PC-9 (cell line): ENCODE data around the gene LASP1. TPM values are rescaled to one million over a fixed set of nuclear protein-coding genes. Genes with fewer than 3 reads are reported as not detected.
A peak's percentile ranks its signal among the peaks of the same experiment; 100 is the strongest.
"Not testable (repeated sequence)": the region's sequence is repeated elsewhere in the genome, so short reads cannot be mapped to it uniquely, and the experiment has no call there.

ENCODE experiments used
- BruUV-seq: library from RNA; stranded (reverse); fragments of 400-500 nt; replicated peaks from 2 replicates; lab custom pipeline; 2021; lab: Mats Ljungman, UMichigan
- CTCF ChIA-PET: fragments of 300-600 bp; sonication (Branson Sonifier 250); formaldehyde crosslinking; loops from one replicate; lab custom pipeline; 2022; ENCODE audit warnings: antibody characterized with exemption; lab: Charles Lee
- POLR2A ChIA-PET: fragments of 300-600 bp; sonication (Branson Sonifier 250); formaldehyde crosslinking; loops from one replicate; lab custom pipeline; 2022; ENCODE audit warnings: antibody characterized with exemption; ENCODE audit not compliant: unreplicated experiment; lab: Charles Lee
- DNase-seq, 2 experiments: peaks; one replicate each; pipeline versions ENCODE4 v3.0.0 to v3.0.0-alpha.2; 2015 to 2022; ENCODE audit warnings: mixed read lengths in 1 of 2
- H2AFZ ChIP-seq: fragments of 200-600 bp; sonication (generic); 2 replicates; pipeline ENCODE4 v1.8.1; 2017; ENCODE audit warnings: antibody characterized with exemption
- H3F3A ChIP-seq: fragments of 200-600 bp; sonication (generic); 2 replicates; pipeline ENCODE4 v1.8.1; 2017; ENCODE audit warnings: antibody characterized with exemption, mild to moderate bottlenecking, low read depth; ENCODE audit not compliant: insufficient read depth
- H3K27ac ChIP-seq: fragments of 200-600 bp; sonication (generic); 2 replicates; pipeline ENCODE4 v1.6.1; 2016; ENCODE audit warnings: mixed run types
- H3K27me3 ChIP-seq: fragments of 200-600 bp; sonication (generic); 2 replicates; pipeline ENCODE4 v1.6.1; 2016; ENCODE audit warnings: low read depth, mixed run types; ENCODE audit not compliant: insufficient read depth
- H3K36me3 ChIP-seq: fragments of 200-600 bp; sonication (generic); 2 replicates; pipeline ENCODE4 v1.6.1; 2016; ENCODE audit warnings: low read depth, mixed run types
- H3K4me1 ChIP-seq: fragments of 200-600 bp; sonication (generic); replicated peaks from 2 replicates; pipeline ENCODE4 v1.6.1; 2016; ENCODE audit warnings: mixed run types; ENCODE audit not compliant: insufficient read depth
- H3K4me2 ChIP-seq: fragments of 200-600 bp; sonication (generic); 2 replicates; pipeline ENCODE4 v1.6.1; 2017; ENCODE audit warnings: mixed run types
- H3K4me3 ChIP-seq: fragments of 200-600 bp; sonication (generic); 2 replicates; pipeline ENCODE4 v1.6.1; 2016; ENCODE audit warnings: mixed run types
- H3K79me2 ChIP-seq: fragments of 200-600 bp; sonication (generic); 2 replicates; pipeline ENCODE4 v1.6.1; 2017; ENCODE audit warnings: low read depth, mixed run types
- H3K9me2 ChIP-seq: fragments of 200-600 bp; sonication (generic); 2 replicates; pipeline ENCODE4 v1.8.1; 2017; ENCODE audit warnings: mild to moderate bottlenecking; ENCODE audit not compliant: insufficient read depth
- H3K9me3 ChIP-seq: fragments of 200-600 bp; sonication (generic); 2 replicates; pipeline ENCODE4 v1.8.1; 2016; ENCODE audit warnings: low read depth; ENCODE audit not compliant: insufficient read depth
- H4K20me1 ChIP-seq: fragments of 200-600 bp; sonication (generic); 2 replicates; pipeline ENCODE4 v1.8.1; 2017; ENCODE audit not compliant: insufficient read depth
- CTCF ChIP-seq: fragments of 200-600 bp; sonication (generic); conservative IDR thresholded peaks from 2 replicates; pipeline ENCODE4 v1.6.1; 2017; ENCODE audit warnings: mixed run types, antibody characterized with exemption, mild to moderate bottlenecking, moderate library complexity
- EZH2 ChIP-seq: fragments of 200-600 bp; sonication (generic); IDR thresholded peaks from 2 replicates; pipeline ENCODE4 v1.8.0; 2017; ENCODE audit warnings: antibody characterized with exemption, low read depth
- intact Hi-C: fragments of 100-400 bp; cut with micrococcal nuclease; formaldehyde crosslinking; loops from one replicate; pipeline ENCODE4 v1.10.0; 2022; ENCODE audit not compliant: unreplicated experiment
- total RNA-seq: library from RNA; stranded (reverse); gene quantifications from 2 replicates; pipeline ENCODE4 v1.2.3, GENCODE V29; 2021

Gene LASP1
- total RNA-seq, 1 experiment from 2014 or later = 309 TPM

- BruUV-seq = TSS peak; percentile 51
- peaks cover 53% of the 10 kb centered on the region for H3K79me2 ChIP-seq
- POLR2A ChIA-PET = interaction anchor here (0.7 to 1.6 kb wide), 2 partner anchors 15 to 27 kb away, joined by 3 to 7 read pairs; no protein-coding TSS in a partner anchor
- intact Hi-C loops = loop anchor here (1.0 kb wide), 1 partner anchor 28 kb away; the partner anchor contains the start of gene CWC25
- no peaks in the 10 kb centered on the region for H3K27me3 ChIP-seq
- peaks cover 51% of the 10 kb centered on the region for H4K20me1 ChIP-seq
- H3K4me2 ChIP-seq = peak overlapping the region; percentile 100
- peak overlapping the region; percentile 90 for H3K27ac ChIP-seq
- peaks cover 27% of the 10 kb centered on the region for H3K4me1 ChIP-seq
- DNase-seq = no peak
- peak overlapping the region; percentile 88 for H3K4me3 ChIP-seq
- CTCF ChIA-PET = no interaction called here
- H3K9me2 ChIP-seq = no peaks in the 10 kb centered on the region
- TF ChIP-seq CTCF = no peak
- no peak for TF ChIP-seq EZH2
- H2AFZ ChIP-seq = no peak overlapping the region
- H3F3A ChIP-seq = peaks cover 66% of the 10 kb centered on the region
- peaks cover 51% of the 10 kb centered on the region for H3K36me3 ChIP-seq
- H3K9me3 ChIP-seq = no peaks in the 10 kb centered on the region
These were observed 17.0 kb upstream of the LASP1 start for GRCh38 chr17:38852771-38853291.

- peak; percentile 85 to 91 for DNase-seq
- ChIA-PET POLR2A (interaction anchor here (0.5 to 1.6 kb wide), 12 partner anchors 9 to 344 kb away, joined by 3 to 29 read pairs (median 4); no protein-coding TSS in a partner anchor), CTCF (interaction anchor here (1.1 kb wide), 1 partner anchor 18 kb away, joined by 3 read pairs; no protein-coding TSS in a partner anchor)
- H3K4me1 ChIP-seq = peaks cover 27% of the 10 kb centered on the region
- H3K4me2 ChIP-seq = peak within 1 kb of the TSS; percentile 100
- no peaks in the 10 kb centered on the region for H3K27me3 ChIP-seq
- no peaks in the 10 kb centered on the region for H3K9me2 ChIP-seq
- H2AFZ ChIP-seq = peak within 1 kb of the TSS; percentile 74
- H3F3A ChIP-seq = peaks cover 59% of the 10 kb centered on the region
- peak within 1 kb of the TSS; percentile 88 for H3K4me3 ChIP-seq
- H3K27ac ChIP-seq = peak within 1 kb of the TSS; percentile 90
- intact Hi-C loops = loop anchor here (1.0 kb wide), 1 partner anchor 28 kb away; the partner anchor contains the start of gene CWC25
- no TSS peak for BruUV-seq
- H3K36me3 ChIP-seq = peaks cover 44% of the 10 kb centered on the region
- peaks cover 44% of the 10 kb centered on the region for H4K20me1 ChIP-seq
- no peak for TF ChIP-seq CTCF
- TF ChIP-seq EZH2 = no peak
- H3K79me2 ChIP-seq = peaks cover 50% of the 10 kb centered on the region
- no peaks in the 10 kb centered on the region for H3K9me3 ChIP-seq
These were observed 16.3 kb upstream of the LASP1 start, which contains the start of gene RPL23 for GRCh38 chr17:38853292-38854219. Gene RPL23, minus strand, starts transcription at chr17:38853721. Its CDS starts 11 bp downstream, at chr17:38853710.

GRCh38 chr17:38855101-38855714 is 14.7 kb upstream of the LASP1 start:
- CTCF ChIA-PET, H3K27ac ChIP-seq: not testable (repeated sequence)
- DNase-seq = peak in 1 of 2 experiments; percentile 52

More at GRCh38 chr17:38855101-38855714, 14.7 kb upstream of the LASP1 start:
- H3K4me2 ChIP-seq, intact Hi-C loops, H3K9me2 ChIP-seq, H2AFZ ChIP-seq, H3K27me3 ChIP-seq, H3K9me3 ChIP-seq, BruUV-seq, H3K4me3 ChIP-seq: not testable (repeated sequence)
- Histone ChIP-seq H3K79me2 (peaks cover 34% of the 10 kb centered on the region), H3K36me3 (peaks cover 29% of the 10 kb centered on the region), H3K4me1 (peaks cover 23% of the 10 kb centered on the region), H4K20me1 (peaks cover 28% of the 10 kb centered on the region), H3F3A (peaks cover 42% of the 10 kb centered on the region)
- POLR2A ChIA-PET = interaction anchor here (0.6 kb wide), 1 partner anchor 69 kb away, joined by 7 read pairs; no protein-coding TSS in a partner anchor
